GM10248 (cell line): ENCODE data around the gene AURKA.
"Not testable (repeated sequence)": the region's sequence is repeated elsewhere in the genome, so short reads cannot be mapped to it uniquely, and the experiment has no call there.

Source experiments
- CTCF ChIA-PET: fragments of 300-600 bp; sonication (Branson Sonifier 250); formaldehyde crosslinking; extraction: SDS; loops from one replicate; lab custom pipeline; 2021; ENCODE audit warnings: antibody characterized with exemption; lab: Yijun Ruan, JAX
- POLR2A ChIA-PET: fragments of 350-650 bp; sonication (Branson Sonifier 250); formaldehyde crosslinking; extraction: SDS; loops from one replicate; lab custom pipeline; 2020; ENCODE audit warnings: antibody characterized with exemption; lab: Yijun Ruan, JAX
- DNase-seq: peaks from one replicate; pipeline ENCODE4 v3.0.0; 2012; ENCODE audit errors: extremely low spot score
- CTCF ChIP-seq: IDR thresholded peaks from 2 replicates; pipeline ENCODE4 v1.5.1; 2012; ENCODE audit warnings: mild to moderate bottlenecking, low read depth; ENCODE audit errors: extremely low read depth, missing control alignments, control extremely low read depth

The AURKA gene

GRCh38 chr20:56391037-56391436, 978 bp downstream of the AURKA start:
- DNase-seq = no peak
- CTCF ChIA-PET = interaction anchor here (1.2 to 1.6 kb wide), 3 partner anchors 9 to 19 kb away, joined by 4 to 5 read pairs (median 5); no protein-coding TSS in a partner anchor
- TF ChIP-seq CTCF = no peak
- POLR2A ChIA-PET = no interaction called here

GRCh38 chr20:56390396-56390795, 1.6 kb downstream of the AURKA start:
- POLR2A ChIA-PET, DNase-seq: not testable (repeated sequence)
- CTCF ChIA-PET = interaction anchor here (1.2 kb wide), 1 partner anchor 8 kb away, joined by 5 read pairs; no protein-coding TSS in a partner anchor

- DNase-seq = no peak
- TF ChIP-seq CTCF = no peak
- CTCF ChIA-PET = no interaction called here
- POLR2A ChIA-PET = no interaction called here
Observed at GRCh38 chr20:56389807-56390206, 2.2 kb downstream of the AURKA start.

GRCh38 chr20:56388882-56389281, 3.1 kb downstream of the AURKA start:
- POLR2A ChIA-PET = no interaction called here
- no peak for DNase-seq
- CTCF ChIA-PET = no interaction called here
- TF ChIP-seq CTCF = no peak

GRCh38 chr20:56386219-56386618, 5.8 kb downstream of the AURKA start:
- no peak for DNase-seq
- ChIA-PET POLR2A (no interaction called here), CTCF (interaction anchor here (1.5 kb wide), 1 partner anchor 12 kb away, joined by 5 read pairs; no protein-coding TSS in a partner anchor)
- no peak for TF ChIP-seq CTCF

- ChIA-PET POLR2A (no interaction called here), CTCF (interaction anchor here (1.3 to 1.5 kb wide), 2 partner anchors 10 kb away, joined by 3 to 5 read pairs; no protein-coding TSS in a partner anchor)
- no peak for DNase-seq
- TF ChIP-seq CTCF = no peak
Observed at GRCh38 chr20:56385130-56385529, 6.9 kb downstream of the AURKA start.

- CTCF ChIA-PET = interaction anchor here (0.7 to 1.8 kb wide), 4 partner anchors 8 to 15 kb away, joined by 3 to 5 read pairs (median 3); partner anchors contain the start of genes AURKA and CSTF1
- POLR2A ChIA-PET = no interaction called here
- no peak for TF ChIP-seq CTCF
- no peak for DNase-seq
Observed at GRCh38 chr20:56383334-56383733, 8.7 kb downstream of the AURKA start.
